ENCODE data around the gene DAAM2.

DNA sequence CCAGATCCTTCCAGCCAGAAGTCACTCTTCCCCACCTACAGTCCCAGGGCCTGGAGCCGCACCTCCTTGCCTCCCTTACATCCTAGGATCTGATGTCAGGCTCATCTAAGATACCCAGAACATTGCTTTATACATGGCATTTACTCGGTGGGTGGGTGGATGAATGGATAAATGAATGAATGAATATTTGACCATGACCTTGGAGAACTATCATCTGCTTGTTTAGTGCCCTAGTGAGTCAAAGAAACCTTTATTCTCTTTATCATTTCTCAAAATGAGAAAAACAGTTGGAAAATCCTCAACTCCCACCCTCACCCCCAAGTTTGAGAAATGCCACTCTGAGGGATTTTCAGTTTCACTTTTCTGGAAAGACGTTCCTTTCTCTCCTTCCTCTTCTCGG, 56.0 kb downstream of the DAAM2 start:
- TF ChIP-seq, protein P1, sequence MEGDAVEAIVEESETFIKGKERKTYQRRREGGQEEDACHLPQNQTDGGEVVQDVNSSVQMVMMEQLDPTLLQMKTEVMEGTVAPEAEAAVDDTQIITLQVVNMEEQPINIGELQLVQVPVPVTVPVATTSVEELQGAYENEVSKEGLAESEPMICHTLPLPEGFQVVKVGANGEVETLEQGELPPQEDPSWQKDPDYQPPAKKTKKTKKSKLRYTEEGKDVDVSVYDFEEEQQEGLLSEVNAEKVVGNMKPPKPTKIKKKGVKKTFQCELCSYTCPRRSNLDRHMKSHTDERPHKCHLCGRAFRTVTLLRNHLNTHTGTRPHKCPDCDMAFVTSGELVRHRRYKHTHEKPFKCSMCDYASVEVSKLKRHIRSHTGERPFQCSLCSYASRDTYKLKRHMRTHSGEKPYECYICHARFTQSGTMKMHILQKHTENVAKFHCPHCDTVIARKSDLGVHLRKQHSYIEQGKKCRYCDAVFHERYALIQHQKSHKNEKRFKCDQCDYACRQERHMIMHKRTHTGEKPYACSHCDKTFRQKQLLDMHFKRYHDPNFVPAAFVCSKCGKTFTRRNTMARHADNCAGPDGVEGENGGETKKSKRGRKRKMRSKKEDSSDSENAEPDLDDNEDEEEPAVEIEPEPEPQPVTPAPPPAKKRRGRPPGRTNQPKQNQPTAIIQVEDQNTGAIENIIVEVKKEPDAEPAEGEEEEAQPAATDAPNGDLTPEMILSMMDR (IDR thresholded peaks at IDR 0.05): no peak
- TF ChIP-seq POLR2A (IDR thresholded peaks at IDR 0.05): no peak
